VCaP (cell line): Measurements from ENCODE around the gene PHLDA1.

ENCODE experiments used
- H3K27ac ChIP-seq: fragments of 450-650 bp; 2 replicates; pipeline ENCODE4 v1.5.1; 2017
- TF ChIP-seq, protein P1 (sequence below): fragments of 450-650 bp; conservative IDR thresholded peaks from 2 replicates; pipeline ENCODE4 v1.5.1; 2017; ENCODE audit warnings: mild to moderate bottlenecking, moderate library complexity

Gene PHLDA1

DNA sequence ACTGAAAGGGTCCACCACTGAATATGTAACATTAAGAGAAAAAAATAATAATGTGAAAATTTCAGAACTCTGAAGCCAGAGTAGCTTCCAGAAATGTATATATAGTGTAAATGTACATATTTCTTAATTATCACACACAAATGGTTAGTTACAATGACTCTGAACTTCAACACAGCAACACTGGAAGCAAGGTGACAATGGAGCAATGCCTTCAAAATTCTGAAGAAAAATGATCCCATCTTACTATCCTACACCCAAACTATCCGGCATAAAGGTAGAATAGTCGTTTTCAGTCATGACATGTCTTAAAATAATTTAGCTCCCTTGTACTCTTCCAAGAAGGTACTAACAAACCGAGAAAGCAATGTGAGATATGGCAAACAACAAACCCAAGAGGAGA lies 41.0 kb upstream of the PHLDA1 start:
- H3K27ac ChIP-seq: no peak overlapping the region
- TF ChIP-seq, protein P1, sequence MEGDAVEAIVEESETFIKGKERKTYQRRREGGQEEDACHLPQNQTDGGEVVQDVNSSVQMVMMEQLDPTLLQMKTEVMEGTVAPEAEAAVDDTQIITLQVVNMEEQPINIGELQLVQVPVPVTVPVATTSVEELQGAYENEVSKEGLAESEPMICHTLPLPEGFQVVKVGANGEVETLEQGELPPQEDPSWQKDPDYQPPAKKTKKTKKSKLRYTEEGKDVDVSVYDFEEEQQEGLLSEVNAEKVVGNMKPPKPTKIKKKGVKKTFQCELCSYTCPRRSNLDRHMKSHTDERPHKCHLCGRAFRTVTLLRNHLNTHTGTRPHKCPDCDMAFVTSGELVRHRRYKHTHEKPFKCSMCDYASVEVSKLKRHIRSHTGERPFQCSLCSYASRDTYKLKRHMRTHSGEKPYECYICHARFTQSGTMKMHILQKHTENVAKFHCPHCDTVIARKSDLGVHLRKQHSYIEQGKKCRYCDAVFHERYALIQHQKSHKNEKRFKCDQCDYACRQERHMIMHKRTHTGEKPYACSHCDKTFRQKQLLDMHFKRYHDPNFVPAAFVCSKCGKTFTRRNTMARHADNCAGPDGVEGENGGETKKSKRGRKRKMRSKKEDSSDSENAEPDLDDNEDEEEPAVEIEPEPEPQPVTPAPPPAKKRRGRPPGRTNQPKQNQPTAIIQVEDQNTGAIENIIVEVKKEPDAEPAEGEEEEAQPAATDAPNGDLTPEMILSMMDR: no peak

DNA sequence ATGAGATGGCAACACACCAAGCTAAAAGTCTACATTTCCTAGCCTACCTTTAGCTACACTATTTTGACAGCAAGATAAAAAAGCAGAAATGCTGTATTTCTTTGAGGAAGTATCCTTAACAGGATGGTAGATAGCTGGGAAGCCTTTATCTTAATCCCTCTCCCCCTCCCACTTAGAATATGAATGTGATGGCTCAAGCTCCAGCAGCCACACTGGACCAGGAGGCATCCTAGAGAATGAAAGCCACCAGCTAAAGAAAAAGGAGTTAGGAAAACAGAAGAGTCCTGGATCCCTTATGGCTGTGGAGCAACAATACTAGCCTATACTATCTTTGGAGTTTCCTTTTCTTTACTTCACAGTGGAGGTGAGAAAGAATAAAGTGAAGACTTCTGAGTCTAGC lies 37.8 kb upstream of the PHLDA1 start:
- H3K27ac ChIP-seq: no peak overlapping the region
- TF ChIP-seq, protein P1: no peak

DNA sequence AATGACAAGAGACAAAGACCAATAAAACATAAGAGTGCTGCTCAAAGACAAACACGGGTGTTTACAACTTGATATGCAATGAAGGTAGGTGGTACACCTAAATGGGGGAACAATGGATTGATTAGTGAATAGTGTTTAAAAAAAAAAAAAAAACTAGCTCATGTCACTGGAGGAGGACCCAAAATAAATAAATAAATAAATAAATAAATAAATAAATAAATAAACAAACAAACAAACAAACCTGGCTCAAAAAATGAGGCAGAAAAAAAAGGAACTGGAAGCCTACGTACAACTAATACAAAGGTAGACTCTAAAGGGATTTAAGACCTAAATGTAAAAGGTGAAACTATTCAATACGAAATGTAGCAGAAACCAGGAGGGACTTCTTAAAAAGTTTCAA lies 34.3 kb upstream of the PHLDA1 start:
- no peak overlapping the region for H3K27ac ChIP-seq
- TF ChIP-seq, protein P1: no peak

DNA sequence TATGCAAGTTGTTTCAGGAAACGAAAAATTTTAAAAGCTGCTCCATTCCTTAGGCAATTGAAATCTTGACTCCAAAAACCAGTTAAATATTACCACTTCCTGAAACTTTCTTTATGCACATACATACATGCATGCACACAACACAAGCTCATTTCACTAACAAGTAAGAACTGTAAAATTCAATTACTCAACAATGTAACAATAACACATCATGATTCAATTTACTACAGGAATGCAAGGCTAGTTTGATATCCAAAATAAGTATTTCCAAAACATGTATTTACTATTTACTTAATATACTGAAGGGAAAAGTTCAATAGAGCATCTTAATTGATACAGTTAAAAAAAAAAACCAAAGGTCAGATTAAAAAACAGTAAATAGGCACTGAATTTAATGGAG lies 33.3 kb upstream of the PHLDA1 start:
- TF ChIP-seq, protein P1: no peak
- no peak overlapping the region for H3K27ac ChIP-seq

DNA sequence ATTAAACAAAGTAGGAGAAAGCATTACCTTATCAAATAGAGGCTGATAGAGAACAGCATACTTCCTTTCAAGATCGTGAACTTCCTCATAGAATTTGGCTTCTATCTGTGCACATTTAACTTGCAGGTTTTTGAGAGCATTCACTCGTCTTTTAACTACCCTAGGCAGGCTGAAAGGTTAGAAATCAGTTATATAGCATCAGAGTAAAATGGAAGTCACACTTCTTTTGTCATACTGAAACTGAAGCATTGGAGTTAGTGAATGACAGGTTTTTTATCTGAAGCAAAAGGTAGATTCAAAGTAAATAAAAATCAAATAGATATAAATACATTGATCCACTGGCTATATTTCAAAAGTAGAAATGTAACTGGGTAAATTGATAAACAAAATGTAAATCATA lies 28.5 kb upstream of the PHLDA1 start:
- TF ChIP-seq, protein P1: no peak
- H3K27ac ChIP-seq: no peak overlapping the region

DNA sequence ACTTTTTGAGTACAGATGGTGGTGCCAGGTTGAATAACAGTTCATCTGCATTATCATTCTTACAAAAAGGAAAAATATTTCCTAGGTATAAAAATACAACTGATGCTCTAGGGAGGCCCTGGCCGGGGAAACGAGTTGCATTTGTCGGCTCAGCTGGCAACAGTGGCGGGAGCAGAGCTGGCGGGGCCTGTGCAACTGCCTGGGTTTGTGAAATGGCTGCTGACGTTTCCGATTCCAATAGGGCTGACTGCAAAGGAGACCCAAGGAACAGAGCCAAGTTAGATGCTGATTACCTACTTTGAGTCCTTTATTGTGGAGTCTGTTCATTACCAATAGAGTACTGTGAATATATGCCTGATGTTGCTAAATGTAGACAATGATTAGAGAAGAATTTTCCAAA lies 25.8 kb upstream of the PHLDA1 start:
- no peak overlapping the region for H3K27ac ChIP-seq
- TF ChIP-seq, protein P1: no peak

DNA sequence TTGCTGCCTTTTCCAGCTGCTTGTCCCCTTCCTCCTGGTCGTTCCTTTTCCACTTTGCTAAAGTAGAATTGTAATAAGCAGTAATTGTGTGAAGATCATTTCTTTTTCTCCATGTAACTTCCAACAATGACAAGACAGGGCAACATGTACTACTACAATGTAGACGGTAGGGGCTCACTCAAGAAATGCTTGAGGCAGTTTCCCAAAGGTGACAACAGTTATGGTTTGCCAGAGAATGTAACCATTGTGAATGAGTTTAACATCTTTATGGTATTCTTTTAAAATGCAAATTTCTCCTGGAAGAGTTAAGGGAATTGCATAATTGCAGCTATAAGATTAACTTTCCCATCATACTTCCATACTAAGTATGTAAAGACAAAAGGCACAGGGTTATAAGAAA lies 23.8 kb upstream of the PHLDA1 start:
- TF ChIP-seq, protein P1: no peak
- H3K27ac ChIP-seq: no peak overlapping the region
